K562 (cell line): ENCODE results near the gene ITPR2. TPM values are rescaled to one million over a fixed set of nuclear protein-coding genes. Genes with fewer than 3 reads are reported as not detected.

Experiments used
- ATAC-seq: fragments of 200-7000 bp; cut with Tn5 transposase; 3 replicates; pipeline ENCODE4 v1.9.1; 2020; ENCODE audit warnings: moderate library complexity
- BruUV-seq: library from RNA; stranded (reverse); fragments of 400-500 nt; replicated peaks from 2 replicates; lab custom pipeline; 2021; lab: Mats Ljungman, UMichigan
- CTCF ChIA-PET: fragments of 300-600 bp; formaldehyde crosslinking; extraction: SDS; loops from one replicate; lab custom pipeline; 2021; ENCODE audit warnings: low intra/inter-chr PET ratio; lab: Yijun Ruan, JAX
- POLR2A ChIA-PET: fragments of 300-600, 350-650 bp; sonication (Branson Sonifier 250); formaldehyde crosslinking; extraction: SDS; loops from one replicate; lab custom pipeline; 2021; ENCODE audit warnings: antibody characterized with exemption, inconsistent platforms; lab: Yijun Ruan, JAX
- DNase-seq, 4 experiments: peaks; one replicate each; pipeline versions ENCODE4 v3.0.0 to v3.0.0-alpha.2; 2011 to 2018; ENCODE audit warnings: low spot score in 3 of 4, mixed read lengths in 3 of 4; ENCODE audit errors: extremely low read depth in 1 of 4
- FAIRE-seq: peaks from 2 replicates; lab custom pipeline; 2011; peaks lifted over from hg19 to GRCh38; lab: Jason Lieb, UNC
- H2AFZ ChIP-seq: 2 replicates; pipeline ENCODE4 v1.6.0; 2011; ENCODE audit warnings: low read depth, low read length, control low read depth, inconsistent platforms
- H3K27ac ChIP-seq: fragments of 200-600 bp; 3 replicates; pipeline ENCODE4 v1.8.0; 2011; ENCODE audit warnings: low read depth, mild to moderate bottlenecking, control low read depth, inconsistent platforms, low read length, moderate library complexity, mixed read lengths; ENCODE audit errors: extremely low read depth
- H3K27me3 ChIP-seq, 2 experiments: fragments of 300-600 bp in 1 of 2; 2 replicates in 1 of 2; 3 replicates in 1 of 2; pipeline versions ENCODE4 v1.6.0 to v1.8.0; 2011; ENCODE audit warnings: inconsistent platforms in 2 of 2, low read length in 2 of 2, mild to moderate bottlenecking in 1 of 2, mixed read lengths in 1 of 2, moderate library complexity in 1 of 2; ENCODE audit not compliant: control insufficient read depth in 2 of 2, insufficient read depth in 2 of 2
- H3K36me3 ChIP-seq: fragments of 300-600 bp; 3 replicates; pipeline ENCODE4 v1.8.0; 2011; ENCODE audit warnings: mild to moderate bottlenecking, low read length, inconsistent platforms; ENCODE audit not compliant: control insufficient read depth, insufficient read depth
- H3K4me1 ChIP-seq, 2 experiments: fragments of 200-600 bp in 1 of 2; replicated peaks in 1 of 2; 2 replicates in 1 of 2; 3 replicates in 1 of 2; pipeline versions ENCODE4 v1.5.1 to v1.8.0; 2011; ENCODE audit warnings: inconsistent platforms in 2 of 2, low read length in 2 of 2, mild to moderate bottlenecking in 1 of 2, mixed read lengths in 1 of 2, moderate library complexity in 1 of 2; ENCODE audit not compliant: control insufficient read depth in 2 of 2, insufficient read depth in 2 of 2
- H3K4me2 ChIP-seq: 2 replicates; pipeline ENCODE4 v1.6.1; 2011; ENCODE audit warnings: low read length, control low read depth, inconsistent platforms, mixed read lengths; ENCODE audit not compliant: insufficient read depth
- H3K4me3 ChIP-seq: fragments of 200-600 bp; sonication (generic), shearing (Covaris generic); 2 replicates; pipeline ENCODE4 v1.5.1; 2016; ENCODE audit warnings: control low read depth, inconsistent platforms
- H3K79me2 ChIP-seq: fragments of 200-600 bp; 3 replicates; pipeline ENCODE4 v1.8.0; 2011; ENCODE audit warnings: low read length, inconsistent platforms; ENCODE audit not compliant: control insufficient read depth, insufficient read depth
- H3K9ac ChIP-seq, 2 experiments: 2 replicates each; pipeline versions ENCODE4 v1.6.0 to v1.6.1; 2011; ENCODE audit warnings: low read depth in 2 of 2, low read length in 2 of 2, control low read depth in 1 of 2, inconsistent platforms in 1 of 2, mild to moderate bottlenecking in 1 of 2, mixed read lengths in 1 of 2; ENCODE audit not compliant: insufficient read depth in 1 of 2
- H3K9me1 ChIP-seq: one replicate; pipeline ENCODE4 v1.6.0; 2011; ENCODE audit warnings: inconsistent platforms, mild to moderate bottlenecking, low read length, moderate library complexity; ENCODE audit not compliant: control insufficient read depth, insufficient read depth
- H3K9me3 ChIP-seq: replicated peaks from 2 replicates; pipeline ENCODE4 v1.5.1; 2011; ENCODE audit warnings: low read depth, low read length, inconsistent platforms; ENCODE audit not compliant: control insufficient read depth, insufficient read depth
- H4K20me1 ChIP-seq: replicated peaks from 2 replicates; pipeline ENCODE4 v1.6.1; 2011; ENCODE audit warnings: low read length, inconsistent platforms, mixed read lengths; ENCODE audit not compliant: control insufficient read depth, insufficient read depth
- ARID2 ChIP-seq: fragments of 450-650 bp; IDR thresholded peaks from 2 replicates; pipeline ENCODE4 v1.6.1; 2017; ENCODE audit warnings: antibody characterized with exemption, mild to moderate bottlenecking
- CBFA2T2 ChIP-seq: fragments of 450-650 bp; conservative IDR thresholded peaks from 2 replicates; pipeline ENCODE4 v1.6.1; 2017; ENCODE audit warnings: mild to moderate bottlenecking
- MAFF ChIP-seq: IDR thresholded peaks from 2 replicates; pipeline ENCODE4 v1.6.1; 2012; ENCODE audit warnings: low read length, improper control_type of control experiment
- MYC ChIP-seq, 2 experiments: fragments of 250-450 bp in 1 of 2; sonication (Bioruptor Pico) in 1 of 2; IDR thresholded peaks; 2 replicates each; pipeline versions ENCODE4 v1.5.1 to v1.6.1; 2012 to 2021; ENCODE audit warnings: low read depth in 2 of 2, borderline replicate concordance in 1 of 2, improper control_type of control experiment in 1 of 2, low read length in 1 of 2, mild to moderate bottlenecking in 1 of 2, moderate library complexity in 1 of 2
- NCOA2 ChIP-seq, 2 experiments: fragments of 450-650 bp; IDR thresholded peaks; 2 replicates each; pipeline ENCODE4 v1.6.1; 2018; ENCODE audit warnings: mild to moderate bottlenecking in 2 of 2, moderate library complexity in 1 of 2; ENCODE audit not compliant: partially characterized antibody in 2 of 2
- PHTF2 ChIP-seq: fragments of 250-450 bp; sonication (Bioruptor Pico); IDR thresholded peaks from 2 replicates; pipeline ENCODE4 v1.5.0; 2021; ENCODE audit warnings: mild to moderate bottlenecking
- TFAM ChIP-seq: fragments of 250-450 bp; sonication (Bioruptor Pico); conservative IDR thresholded peaks from 2 replicates; pipeline ENCODE4 v1.5.0; 2021; ENCODE audit warnings: mild to moderate bottlenecking, moderate library complexity
- ZNF124 ChIP-seq: sonication (generic); formaldehyde crosslinking; IDR thresholded peaks from 2 replicates; pipeline ENCODE4 v1.8.1; 2022; ENCODE audit warnings: missing genetic modification reagents
- WGBS: fragments of 100-300 bp; shearing (Covaris generic); methylation state at CpG from one replicate; pipeline ENCODE4 v1.1.6; 2016; ENCODE audit warnings: low coverage, mixed read lengths; ENCODE audit not compliant: insufficient coverage; ENCODE audit errors: missing lambda C conversion rate; 5-methylcytosine and 5-hydroxymethylcytosine counted together
- in situ Hi-C: fragments of 300-500 bp; cut with MboI; formaldehyde crosslinking; loops from 4 replicates; pipeline ENCODE4 v1.15.0; 2018; ENCODE audit warnings: inconsistent platforms, mixed read lengths
- intact Hi-C: fragments of 100-400 bp; cut with micrococcal nuclease; formaldehyde crosslinking; loops from 2 replicates; pipeline ENCODE4 v1.14.2; 2022
- polyA plus RNA-seq, 8 experiments: library from polyadenylated mRNA; depleted of rRNA in 4 of 8; stranded (reverse) in 5 of 8; unstranded in 3 of 8; fragments of >200 nt; fragmentation: Nextera tagmentation in 2 of 8; fragmentation: Illumina TruSeq in 1 of 8; extraction: Ambion mirVana in 2 of 8; extraction: Trizol in 1 of 8; gene quantifications; 2 replicates each; pipeline versions ENCODE4 v1.2.1 to v1.2.3, GENCODE V29; 2011 to 2014; ENCODE audit warnings: inconsistent platforms in 1 of 8, missing spikeins in 1 of 8
- total RNA-seq, 7 experiments: library from RNA; depleted of rRNA in 6 of 7; stranded (reverse); fragments of >200 nt in 6 of 7; fragmentation: Illumina TruSeq in 2 of 7; extraction: Trizol in 2 of 7; gene quantifications; 2 replicates each; pipeline versions ENCODE4 v1.2.1 to v1.2.3, GENCODE V29; 2011 to 2021; ENCODE audit warnings: low replicate concordance in 1 of 7
- TF ChIP-seq, protein P1 (sequence below): sonication (generic); IDR thresholded peaks from 2 replicates; pipeline ENCODE4 v1.6.1; 2016

Gene ITPR2
- total and polyA plus RNA-seq, 9 of the 15 experiments (the other 6 are each of a cell fraction or from before 2014, with no cell fraction given) = 0.21 to 3.3 (median 0.95) TPM

DNA sequence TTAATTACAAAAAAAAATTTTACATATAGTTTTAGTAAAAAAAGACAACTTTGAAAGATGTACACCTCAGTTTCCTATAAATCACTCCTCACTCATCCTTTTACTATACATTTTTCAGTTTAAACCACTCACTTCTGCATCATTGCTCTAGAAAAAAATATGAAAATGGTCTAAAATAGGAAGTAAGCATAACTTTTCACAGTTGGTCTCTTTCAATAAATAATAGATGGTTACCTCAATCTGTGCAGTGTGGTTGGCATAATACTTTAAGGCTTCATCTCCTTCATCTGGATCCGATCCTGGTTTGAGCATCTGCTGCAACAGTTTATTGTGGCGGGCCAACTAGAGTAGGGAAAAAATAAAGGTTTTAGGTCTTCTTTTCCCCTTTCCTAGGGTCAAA lies 389.7 kb downstream of the ITPR2 start:
- Histone ChIP-seq H3K4me1 (no peaks in the 10 kb centered on the region), H3K36me3 (no peaks in the 10 kb centered on the region), H2AFZ (no peak overlapping the region), H3K4me2 (no peak overlapping the region), H3K27me3 (no peaks in the 10 kb centered on the region), H3K79me2 (no peaks in the 10 kb centered on the region), H3K9me3 (no peaks in the 10 kb centered on the region), H3K4me3 (no peak overlapping the region), H4K20me1 (no peaks in the 10 kb centered on the region), H3K9me1 (no peaks in the 10 kb centered on the region), H3K9ac (no peak overlapping the region), H3K27ac (no peak overlapping the region)
- ChIA-PET POLR2A (no interaction called here), CTCF (no interaction called here)
- TF ChIP-seq ZNF124 (CRISPR knock-in tag) (no peak), MYC (IDR thresholded peaks at IDR 0.05; ENCODE audit: low read depth, low read length) (no peak), MYC (CRISPR knock-in tag; IDR thresholded peaks at IDR 0.05; ENCODE audit: borderline replicate concordance, low read depth) (no peak), MAFF (no peak), NCOA2 (IDR thresholded peaks at IDR 0.05; ENCODE audit: partially characterized antibody in 2 of 2) (no peak), TFAM (CRISPR knock-in tag) (no peak), PHTF2 (CRISPR knock-in tag) (no peak), ARID2 (no peak), CBFA2T2 (no peak)
- TF ChIP-seq, protein P1, sequence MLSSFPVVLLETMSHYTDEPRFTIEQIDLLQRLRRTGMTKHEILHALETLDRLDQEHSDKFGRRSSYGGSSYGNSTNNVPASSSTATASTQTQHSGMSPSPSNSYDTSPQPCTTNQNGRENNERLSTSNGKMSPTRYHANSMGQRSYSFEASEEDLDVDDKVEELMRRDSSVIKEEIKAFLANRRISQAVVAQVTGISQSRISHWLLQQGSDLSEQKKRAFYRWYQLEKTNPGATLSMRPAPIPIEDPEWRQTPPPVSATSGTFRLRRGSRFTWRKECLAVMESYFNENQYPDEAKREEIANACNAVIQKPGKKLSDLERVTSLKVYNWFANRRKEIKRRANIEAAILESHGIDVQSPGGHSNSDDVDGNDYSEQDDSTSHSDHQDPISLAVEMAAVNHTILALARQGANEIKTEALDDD = no peak
- FAIRE-seq (no peak), ATAC-seq (no peak), DNase-seq (no peak)
- in situ Hi-C loops = no loop called here
- WGBS = 3% methylated on average over 2 of the region's 2 CpGs
- intact Hi-C loops = no loop called here
- no TSS peak for BruUV-seq
